Measurements from ENCODE around the gene MAN1C1.

- TF ChIP-seq, protein P1, sequence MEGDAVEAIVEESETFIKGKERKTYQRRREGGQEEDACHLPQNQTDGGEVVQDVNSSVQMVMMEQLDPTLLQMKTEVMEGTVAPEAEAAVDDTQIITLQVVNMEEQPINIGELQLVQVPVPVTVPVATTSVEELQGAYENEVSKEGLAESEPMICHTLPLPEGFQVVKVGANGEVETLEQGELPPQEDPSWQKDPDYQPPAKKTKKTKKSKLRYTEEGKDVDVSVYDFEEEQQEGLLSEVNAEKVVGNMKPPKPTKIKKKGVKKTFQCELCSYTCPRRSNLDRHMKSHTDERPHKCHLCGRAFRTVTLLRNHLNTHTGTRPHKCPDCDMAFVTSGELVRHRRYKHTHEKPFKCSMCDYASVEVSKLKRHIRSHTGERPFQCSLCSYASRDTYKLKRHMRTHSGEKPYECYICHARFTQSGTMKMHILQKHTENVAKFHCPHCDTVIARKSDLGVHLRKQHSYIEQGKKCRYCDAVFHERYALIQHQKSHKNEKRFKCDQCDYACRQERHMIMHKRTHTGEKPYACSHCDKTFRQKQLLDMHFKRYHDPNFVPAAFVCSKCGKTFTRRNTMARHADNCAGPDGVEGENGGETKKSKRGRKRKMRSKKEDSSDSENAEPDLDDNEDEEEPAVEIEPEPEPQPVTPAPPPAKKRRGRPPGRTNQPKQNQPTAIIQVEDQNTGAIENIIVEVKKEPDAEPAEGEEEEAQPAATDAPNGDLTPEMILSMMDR (IDR thresholded peaks at IDR 0.05) = no peak
- TF ChIP-seq POLR2AphosphoS5 (IDR thresholded peaks at IDR 0.05; ENCODE audit: low read depth, low read length) = no peak
- TF ChIP-seq, protein P2, sequence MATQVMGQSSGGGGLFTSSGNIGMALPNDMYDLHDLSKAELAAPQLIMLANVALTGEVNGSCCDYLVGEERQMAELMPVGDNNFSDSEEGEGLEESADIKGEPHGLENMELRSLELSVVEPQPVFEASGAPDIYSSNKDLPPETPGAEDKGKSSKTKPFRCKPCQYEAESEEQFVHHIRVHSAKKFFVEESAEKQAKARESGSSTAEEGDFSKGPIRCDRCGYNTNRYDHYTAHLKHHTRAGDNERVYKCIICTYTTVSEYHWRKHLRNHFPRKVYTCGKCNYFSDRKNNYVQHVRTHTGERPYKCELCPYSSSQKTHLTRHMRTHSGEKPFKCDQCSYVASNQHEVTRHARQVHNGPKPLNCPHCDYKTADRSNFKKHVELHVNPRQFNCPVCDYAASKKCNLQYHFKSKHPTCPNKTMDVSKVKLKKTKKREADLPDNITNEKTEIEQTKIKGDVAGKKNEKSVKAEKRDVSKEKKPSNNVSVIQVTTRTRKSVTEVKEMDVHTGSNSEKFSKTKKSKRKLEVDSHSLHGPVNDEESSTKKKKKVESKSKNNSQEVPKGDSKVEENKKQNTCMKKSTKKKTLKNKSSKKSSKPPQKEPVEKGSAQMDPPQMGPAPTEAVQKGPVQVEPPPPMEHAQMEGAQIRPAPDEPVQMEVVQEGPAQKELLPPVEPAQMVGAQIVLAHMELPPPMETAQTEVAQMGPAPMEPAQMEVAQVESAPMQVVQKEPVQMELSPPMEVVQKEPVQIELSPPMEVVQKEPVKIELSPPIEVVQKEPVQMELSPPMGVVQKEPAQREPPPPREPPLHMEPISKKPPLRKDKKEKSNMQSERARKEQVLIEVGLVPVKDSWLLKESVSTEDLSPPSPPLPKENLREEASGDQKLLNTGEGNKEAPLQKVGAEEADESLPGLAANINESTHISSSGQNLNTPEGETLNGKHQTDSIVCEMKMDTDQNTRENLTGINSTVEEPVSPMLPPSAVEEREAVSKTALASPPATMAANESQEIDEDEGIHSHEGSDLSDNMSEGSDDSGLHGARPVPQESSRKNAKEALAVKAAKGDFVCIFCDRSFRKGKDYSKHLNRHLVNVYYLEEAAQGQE (IDR thresholded peaks at IDR 0.05; ENCODE audit: insufficient read depth in 1 of 2, low read depth in 2 of 2, low read length in 1 of 2) = no peak
- no peak for TF ChIP-seq SIN3A (IDR thresholded peaks at IDR 0.05; ENCODE audit: borderline replicate concordance, insufficient read depth, low read depth, low read length)
These were observed 40.7 kb downstream of the MAN1C1 start for GRCh38 chr1:25657121-25657882.
